ENCODE results near the gene TIGD6.

- TF ChIP-seq CTCF (IDR thresholded peaks at IDR 0.05; ENCODE audit: extremely low read depth in 1 of 2, insufficient read depth in 1 of 2, low read depth in 1 of 2, low read length in 2 of 2), result peak; percentile 60 to 63
- peak; percentile 40 for TF ChIP-seq POLR2A (IDR thresholded peaks at IDR 0.05; ENCODE audit: low read depth, low read length)
- TF ChIP-seq FOS (IDR thresholded peaks at IDR 0.05; ENCODE audit: borderline replicate concordance, insufficient read depth, low read length), result peak; percentile 77
- TF ChIP-seq EZH2 (IDR thresholded peaks at IDR 0.05; ENCODE audit: borderline replicate concordance, low read depth, low read length, severe bottlenecking), result no peak
- peak; percentile 60 for TF ChIP-seq POLR2AphosphoS5 (IDR thresholded peaks at IDR 0.05; ENCODE audit: insufficient read depth, low read depth, low read length)
- TF ChIP-seq GATA2 (IDR thresholded peaks at IDR 0.05; ENCODE audit: insufficient read depth, insufficient read length, low read depth, low read length), result peak; percentile 88
- no peak for TF ChIP-seq MAX (IDR thresholded peaks at IDR 0.05; ENCODE audit: insufficient read depth, insufficient read length)
- TF ChIP-seq JUN (IDR thresholded peaks at IDR 0.05; ENCODE audit: borderline replicate concordance, insufficient read depth, insufficient read length, low read depth), result peak; percentile 72
These were observed 40.8 kb downstream of the TIGD6 start for GRCh38 chr5:149959406-149960236.
